Ectodermal cell (in vitro differentiated cells): ENCODE results near the gene PRX.

Experiments used
- H3K27ac ChIP-seq: 2 replicates; pipeline ENCODE4 v1.7.0; 2013; ENCODE audit warnings: mild to moderate bottlenecking, low read depth, low read length; ENCODE audit not compliant: insufficient read depth, poor library complexity, severe bottlenecking
- H3K27me3 ChIP-seq: 2 replicates; pipeline ENCODE4 v1.7.0; 2013; ENCODE audit warnings: mild to moderate bottlenecking, low read length; ENCODE audit not compliant: insufficient read depth, control insufficient read depth, poor library complexity, severe bottlenecking
- H3K36me3 ChIP-seq: one replicate; pipeline ENCODE4 v1.7.0; 2013; ENCODE audit warnings: low read length; ENCODE audit not compliant: control insufficient read depth, insufficient read depth
- H3K4me1 ChIP-seq: one replicate; pipeline ENCODE4 v1.7.0; 2013; ENCODE audit warnings: low read length; ENCODE audit not compliant: control insufficient read depth, insufficient read depth
- H3K4me3 ChIP-seq: 2 replicates; pipeline ENCODE4 v1.7.0; 2013; ENCODE audit warnings: low read depth, low read length, control low read depth; ENCODE audit not compliant: insufficient read depth
- H3K9me3 ChIP-seq: 2 replicates; pipeline ENCODE4 v1.7.0; 2013; ENCODE audit warnings: mild to moderate bottlenecking, low read length, moderate library complexity; ENCODE audit not compliant: control insufficient read depth
- WGBS, 2 experiments: methylation state at CpG; one replicate each; pipeline ENCODE4 v1.1.7; 2013; ENCODE audit warnings: missing lambda C conversion rate in 2 of 2; 5-methylcytosine and 5-hydroxymethylcytosine counted together

PRX gene

DNA sequence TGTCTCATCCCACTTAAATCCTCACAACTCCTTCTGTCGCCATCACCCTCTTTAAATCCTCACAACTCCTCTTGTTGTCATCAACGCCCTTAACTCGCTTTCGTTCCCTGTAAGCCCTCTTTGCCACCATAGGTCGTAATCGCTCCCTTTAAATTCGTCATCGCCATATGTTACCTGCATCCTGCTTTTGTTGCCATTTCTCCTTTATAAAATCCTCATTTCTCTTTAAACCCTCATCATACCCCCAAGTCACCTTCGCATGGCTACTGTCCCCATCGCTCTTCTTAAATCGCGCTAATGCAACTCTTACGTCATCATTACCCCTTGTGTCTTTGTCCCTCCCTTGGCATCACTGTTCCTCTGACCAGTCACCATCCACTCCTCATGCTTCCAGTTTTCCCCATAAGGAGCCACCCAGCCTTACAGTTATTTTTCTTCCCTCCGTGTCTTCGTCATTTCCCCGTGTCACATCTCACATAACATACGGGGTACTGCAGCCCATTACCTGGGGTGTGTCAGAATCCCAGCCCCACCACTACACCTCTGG lies 64.1 kb downstream of the PRX start:
- H3K27ac ChIP-seq: no peak overlapping the region
- WGBS, 2 experiments: 17 to 20% methylated on average over 17 of the region's 17 CpGs
- no peaks in the 10 kb centered on the region for H3K9me3 ChIP-seq
- H3K4me1 ChIP-seq: no peaks in the 10 kb centered on the region
- H3K27me3 ChIP-seq: no peaks in the 10 kb centered on the region
- H3K36me3 ChIP-seq: no peaks in the 10 kb centered on the region
- H3K4me3 ChIP-seq: peak overlapping the region; percentile 88

DNA sequence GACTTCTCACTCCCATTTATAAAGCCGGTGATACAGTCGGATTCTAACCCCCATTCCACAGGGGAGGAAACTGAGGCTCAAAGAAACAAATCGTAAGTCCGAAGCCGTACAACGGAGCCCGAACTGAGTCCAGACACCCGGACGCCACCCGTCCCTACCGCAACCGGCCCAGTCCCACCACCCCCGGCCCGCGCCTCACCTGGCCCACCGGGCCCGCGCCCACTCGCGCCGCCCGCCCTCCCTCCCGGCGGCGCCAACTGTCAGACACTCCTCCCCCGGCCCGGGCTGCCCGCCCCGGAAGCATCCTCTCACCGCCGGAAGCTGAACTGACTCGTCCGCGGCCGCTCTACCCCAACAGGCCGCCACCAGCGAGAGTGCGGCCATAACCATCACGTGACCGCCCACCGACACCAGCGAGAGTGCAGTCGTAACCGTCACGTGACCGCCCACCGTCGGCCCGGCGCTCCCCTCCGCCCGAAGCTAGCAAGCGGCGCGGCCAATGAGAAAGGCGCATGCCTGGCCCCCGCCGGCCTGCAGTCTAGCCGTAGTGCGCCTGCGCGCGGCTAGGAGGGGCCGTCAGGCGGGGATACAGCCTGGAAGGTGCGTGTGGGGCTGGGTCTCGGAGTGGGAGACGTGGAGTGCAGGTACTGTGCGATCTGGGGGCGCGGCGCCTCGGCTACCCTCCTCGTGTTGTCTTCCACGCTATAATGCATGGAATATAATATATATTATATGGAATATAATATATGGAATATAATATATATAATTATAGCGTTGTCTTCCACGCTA lies 64.9 kb downstream of the PRX start, which contains the start of the genes C19orf47 and PLD3:
C19orf47 (minus strand) TSS at position 273 of the 789 bp plus-strand sequence. CDS start 6,540 bp downstream, outside the sequence.
PLD3 (plus strand) TSS at position 571 of the 789 bp plus-strand sequence. CDS start 17,789 bp downstream, outside the sequence.
- H3K4me1 ChIP-seq: no peaks in the 10 kb centered on the region
- peak within 1 kb of the TSS; percentile 88 for H3K4me3 ChIP-seq
- H3K27ac ChIP-seq: no peak within 1 kb of the TSS
- no peaks in the 10 kb centered on the region for H3K27me3 ChIP-seq
- 0% methylated on average over 70 to 71 of the region's 77 CpGs for WGBS, 2 experiments
- H3K9me3 ChIP-seq: no peaks in the 10 kb centered on the region
- H3K36me3 ChIP-seq: no peaks in the 10 kb centered on the region

DNA sequence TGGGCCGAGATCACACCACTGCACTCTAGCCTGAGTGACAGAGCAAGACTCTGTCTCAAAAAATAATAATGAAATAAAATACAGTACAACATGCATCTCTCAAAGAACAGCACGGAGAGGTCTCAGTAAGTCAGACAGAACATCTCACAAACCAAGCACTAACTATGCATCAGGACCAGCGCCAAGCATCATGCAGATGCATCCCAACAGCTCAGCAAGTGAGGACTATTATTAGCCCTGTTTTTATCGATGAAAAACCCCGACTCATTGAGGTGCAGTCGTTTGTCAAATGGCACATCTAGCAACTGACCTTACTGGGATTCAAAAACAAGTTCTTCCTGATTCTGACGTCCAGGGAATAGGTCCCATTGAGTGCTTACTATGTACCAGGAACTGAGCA lies 68.8 kb downstream of the PRX start:
- WGBS, 2 experiments: 89 to 94% methylated on average over 7 of the region's 7 CpGs
- H3K4me3 ChIP-seq: no peak overlapping the region
- no peak overlapping the region for H3K27ac ChIP-seq
- H3K4me1 ChIP-seq: no peaks in the 10 kb centered on the region
- no peaks in the 10 kb centered on the region for H3K36me3 ChIP-seq
- no peaks in the 10 kb centered on the region for H3K9me3 ChIP-seq
- no peaks in the 10 kb centered on the region for H3K27me3 ChIP-seq
